Ecto neural progenitor cell (in vitro differentiated cells): ENCODE data around the gene GPR150.
"Not testable (repeated sequence)": the region's sequence is repeated elsewhere in the genome, so short reads cannot be mapped to it uniquely, and the experiment has no call there.

Experiments
- DNase-seq: peaks from one replicate; pipeline ENCODE4 v3.0.0-alpha.2; 2018; ENCODE audit warnings: low spot score

GPR150 gene

DNA sequence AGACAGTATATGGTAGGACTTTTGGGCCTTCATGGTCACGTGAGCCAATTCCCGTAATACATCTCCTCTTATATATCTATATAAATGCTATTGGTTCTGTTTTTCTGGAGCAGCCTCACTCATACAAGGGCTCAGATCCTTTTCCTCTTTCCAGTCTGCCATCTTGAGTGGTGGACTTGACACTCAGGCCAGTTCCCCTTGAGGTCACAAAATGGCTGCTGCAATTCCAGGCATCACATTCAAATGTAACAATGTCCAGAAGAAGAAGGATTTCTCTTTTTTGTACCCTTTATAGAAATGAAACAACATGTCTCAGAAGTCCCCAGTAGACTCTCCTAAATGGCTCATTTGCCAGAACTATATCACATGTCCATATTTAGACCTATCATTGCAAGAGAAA, 4.5 kb downstream of the GPR150 start:
- no peak for DNase-seq

DNA sequence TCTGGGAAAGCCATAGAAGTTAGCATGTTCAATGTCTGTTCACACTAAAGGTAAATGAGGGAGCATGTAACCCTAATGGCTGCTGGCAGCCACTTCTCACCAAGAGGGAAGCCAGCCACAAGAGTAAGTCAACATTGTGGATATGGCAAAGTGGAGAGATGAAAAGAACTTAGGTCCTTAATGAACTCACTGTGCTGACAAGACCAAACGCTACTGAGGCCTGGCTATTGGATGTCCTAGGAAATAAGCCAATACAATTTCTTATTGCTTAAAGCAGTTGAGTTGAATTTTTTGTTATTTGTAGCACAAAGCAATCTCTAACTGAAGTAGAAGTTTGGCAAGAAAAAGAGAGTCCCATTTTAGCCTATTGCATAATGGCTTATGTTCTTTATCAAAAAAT, 6.8 kb downstream of the GPR150 start:
- no peak for DNase-seq

DNA sequence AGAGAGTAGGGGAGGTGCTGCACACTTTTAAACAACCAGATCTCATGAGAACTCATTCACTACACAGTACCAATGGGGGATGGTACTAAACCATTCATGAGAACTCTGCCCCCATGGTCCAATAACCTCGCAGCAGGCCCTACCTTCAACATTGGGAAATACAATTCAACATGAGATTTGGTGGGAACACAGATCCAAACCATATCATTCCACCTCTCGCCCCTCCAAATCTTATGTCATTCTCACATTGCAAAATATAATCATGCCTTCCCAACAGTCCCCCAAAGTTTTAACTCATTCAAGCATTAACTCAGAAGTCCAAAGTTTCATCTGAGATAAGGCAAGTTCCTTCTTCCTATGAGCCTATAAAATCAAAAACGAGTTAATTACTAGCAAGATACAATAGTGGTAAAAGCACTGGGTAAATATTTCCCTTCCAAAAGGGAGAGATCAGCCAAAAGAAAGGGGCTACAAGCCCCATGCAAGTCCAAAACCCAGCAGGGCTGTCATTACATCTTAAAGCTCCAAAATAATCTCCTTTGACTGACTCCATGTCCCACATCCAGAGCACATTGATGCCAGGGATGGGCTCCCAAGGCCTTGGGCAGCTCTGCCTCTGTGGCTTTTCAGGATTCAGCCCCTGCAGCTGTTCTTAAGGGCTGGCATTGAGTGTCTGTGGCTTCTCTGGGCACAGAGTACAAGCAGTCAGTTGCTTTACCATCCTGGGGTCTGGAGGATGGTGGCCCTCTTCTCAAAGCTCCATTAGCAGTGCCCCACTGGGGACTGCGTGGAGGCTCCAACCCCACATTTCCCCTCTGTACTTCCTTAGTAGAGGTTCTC, 8.3 kb downstream of the GPR150 start:
- DNase-seq = no peak

DNA sequence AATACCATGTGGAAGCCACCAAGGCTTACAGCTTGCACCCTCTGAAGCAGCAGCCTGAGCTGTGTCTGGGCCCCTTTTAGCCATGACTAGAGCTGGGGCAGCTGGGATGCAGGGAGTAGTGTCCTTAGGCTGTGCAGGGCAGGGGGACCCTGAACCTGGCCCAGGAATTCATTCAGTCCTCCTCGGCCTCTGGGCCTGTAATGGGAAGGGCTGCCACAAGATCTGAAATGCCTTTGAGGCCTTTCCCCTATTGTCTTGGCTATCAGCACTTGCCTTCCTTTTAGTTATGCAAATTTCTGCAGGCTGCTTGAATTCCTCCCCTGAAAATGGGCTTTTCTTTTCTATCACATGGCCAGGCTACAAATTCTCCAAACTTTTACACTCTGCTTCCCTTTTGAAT, 9.0 kb downstream of the GPR150 start:
- DNase-seq = no peak

DNA sequence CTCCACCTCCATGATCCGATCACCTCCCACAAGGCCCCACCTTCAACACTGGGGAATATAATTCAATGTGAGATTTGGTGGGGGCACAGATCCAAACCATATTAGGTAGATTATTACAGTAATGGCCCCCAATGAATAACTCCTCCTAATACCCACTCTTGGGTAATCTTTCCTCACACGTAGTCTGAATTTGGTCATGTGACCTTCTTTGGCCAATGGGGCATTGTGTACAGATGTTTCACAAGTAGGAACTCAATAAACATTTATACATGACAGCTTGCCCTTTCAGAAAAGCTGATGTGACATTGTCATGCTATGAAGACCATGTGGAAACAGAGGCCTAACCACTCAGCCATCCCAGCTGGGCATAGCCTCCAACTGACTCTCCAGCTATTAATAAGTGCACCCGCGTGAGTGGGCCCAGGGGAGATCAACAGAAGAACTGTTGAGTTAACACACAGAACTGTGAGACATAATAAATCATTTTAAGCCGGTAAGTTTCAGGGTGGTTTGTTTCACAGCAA, 10.6 kb downstream of the GPR150 start:
- no peak for DNase-seq

DNA sequence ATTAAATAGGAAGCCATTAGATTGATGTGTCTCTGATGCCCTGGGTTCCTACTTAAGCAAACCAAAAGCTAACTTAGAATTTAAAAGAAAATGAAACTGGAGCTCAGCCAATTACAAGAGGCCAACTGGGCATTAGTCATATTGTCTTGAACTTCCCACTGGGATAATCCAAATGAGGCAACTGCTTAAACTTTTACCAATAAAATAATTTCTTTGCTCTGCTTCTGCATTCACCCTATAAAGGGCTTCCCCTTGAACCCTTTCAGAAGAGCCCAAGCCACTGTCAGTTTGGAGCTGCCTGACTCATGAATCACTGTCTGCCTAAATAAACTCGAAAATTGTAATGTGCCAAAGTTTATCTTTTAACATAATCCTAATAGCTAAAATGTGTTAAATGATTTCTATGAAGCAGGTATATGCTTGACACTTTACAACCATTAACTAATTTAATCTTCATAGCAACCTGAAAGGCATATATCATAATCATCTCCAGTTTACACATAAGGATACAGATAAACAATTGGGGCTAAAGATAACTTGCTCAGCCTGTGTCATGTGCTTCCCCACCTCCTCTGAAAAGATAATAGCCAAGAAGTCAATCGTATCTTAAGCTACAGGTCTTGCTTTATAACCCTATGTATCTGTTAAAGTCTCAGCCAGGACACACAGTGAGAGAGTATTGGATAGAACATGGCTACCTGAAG, 11.5 kb downstream of the GPR150 start:
- no peak for DNase-seq

DNA sequence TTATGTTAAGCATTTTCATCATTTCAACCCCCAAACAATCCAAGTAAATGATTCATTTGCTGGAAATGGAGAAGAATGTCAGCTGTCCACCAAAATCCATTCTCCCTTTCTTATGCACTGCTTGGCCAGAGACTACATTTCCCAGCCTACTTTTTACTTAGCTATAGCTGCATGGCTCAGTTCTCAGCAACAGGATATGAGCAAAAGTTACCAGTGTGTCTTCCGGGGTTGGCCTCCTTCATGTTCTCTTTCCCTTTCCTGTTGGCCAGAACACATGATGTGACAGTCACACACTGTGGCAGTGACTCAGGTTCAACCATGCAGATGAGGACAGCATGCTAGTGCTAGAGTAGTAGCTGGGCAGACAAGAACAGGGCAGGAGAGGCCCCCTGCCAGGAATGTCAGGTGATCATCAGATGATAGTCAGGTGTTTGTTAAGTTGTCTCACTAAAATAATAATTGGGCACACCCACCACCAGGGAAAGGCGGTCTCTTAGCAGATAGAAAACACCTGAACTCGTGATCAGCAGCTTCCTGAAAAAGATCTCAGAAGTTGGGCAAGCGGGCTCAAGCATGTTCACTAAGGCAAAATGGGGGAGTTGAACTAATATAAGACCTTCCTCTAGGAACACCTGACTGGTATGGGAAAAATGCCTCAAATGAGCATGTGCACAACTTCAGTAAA, 12.2 kb downstream of the GPR150 start:
- no peak for DNase-seq

DNA sequence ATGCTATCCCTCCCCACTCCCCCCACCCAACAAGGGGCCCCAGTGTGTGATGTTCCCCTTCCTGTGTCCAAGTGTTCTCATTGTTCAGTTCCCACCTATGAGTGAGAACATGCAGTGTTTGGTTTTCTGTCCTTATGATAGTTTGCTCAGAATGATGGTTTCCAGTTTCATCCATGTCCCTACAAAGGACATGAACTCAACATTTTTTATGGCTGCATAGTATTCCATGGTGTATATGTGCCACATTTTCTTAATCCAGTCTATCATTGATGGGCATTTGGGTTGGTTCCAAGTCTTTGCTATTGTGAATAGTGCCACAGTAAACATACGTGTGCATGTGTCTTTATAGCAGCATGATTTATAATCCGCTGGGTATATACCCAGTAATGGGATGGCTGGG, 13.1 kb downstream of the GPR150 start:
- not testable (repeated sequence) for DNase-seq

DNA sequence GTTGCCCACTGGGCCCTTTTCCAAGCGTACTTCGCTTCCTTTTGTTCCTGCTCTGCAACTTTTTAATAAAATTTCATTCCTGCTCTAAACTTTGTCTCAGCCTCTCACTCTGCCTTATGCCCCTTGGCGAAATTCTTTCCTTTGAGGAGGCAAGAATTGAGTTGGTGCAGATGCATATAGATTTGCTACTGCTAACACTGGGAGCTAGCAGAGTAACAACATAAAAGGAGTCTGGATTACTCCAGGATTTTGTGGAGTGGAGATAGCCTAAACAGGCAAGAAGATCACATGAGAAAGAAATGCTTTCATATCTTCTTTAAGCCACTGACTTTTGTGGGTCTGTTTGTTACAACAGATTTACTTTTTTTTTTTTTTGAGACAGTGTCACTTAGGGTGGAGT, 13.8 kb downstream of the GPR150 start:
- DNase-seq = no peak

DNA sequence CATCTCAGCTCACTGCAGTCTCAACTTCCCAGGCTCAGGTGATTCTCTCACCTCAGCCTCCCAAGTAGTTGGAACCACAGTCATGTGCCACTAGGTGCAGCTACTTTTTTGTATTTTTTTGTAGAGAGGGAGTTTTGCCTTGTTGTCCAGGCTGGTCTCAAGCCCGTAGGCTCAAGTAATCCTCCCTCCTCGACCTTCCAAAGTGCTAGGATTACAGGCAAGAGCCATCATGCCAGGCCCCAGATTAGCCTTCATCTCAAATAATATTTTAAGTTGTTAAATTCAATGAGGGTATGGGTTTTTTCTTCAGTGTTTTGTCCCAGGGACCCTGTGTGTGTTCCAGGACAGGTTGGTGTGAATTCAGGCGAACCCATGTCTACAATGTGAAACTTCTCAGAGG, 14.2 kb downstream of the GPR150 start:
- no peak for DNase-seq

DNA sequence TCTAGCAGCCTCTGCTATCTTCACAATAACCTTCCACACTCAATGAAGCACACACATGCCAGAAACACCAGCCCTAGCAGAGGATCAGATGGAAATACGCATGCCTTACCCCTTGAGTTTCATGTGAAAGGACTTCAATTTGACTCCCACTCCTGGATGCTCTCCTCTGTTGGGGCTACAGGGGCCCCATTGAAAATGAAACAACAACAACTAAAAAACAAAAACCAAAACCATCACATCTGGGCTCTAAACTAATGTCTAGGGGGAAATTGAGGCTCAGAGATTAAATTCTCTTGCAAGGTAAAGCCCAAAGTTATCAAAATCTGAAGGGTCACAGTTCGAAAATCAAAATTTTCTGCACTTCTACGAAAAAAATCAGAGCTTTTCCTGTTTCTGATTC, 18.7 kb downstream of the GPR150 start:
- no peak for DNase-seq

DNA sequence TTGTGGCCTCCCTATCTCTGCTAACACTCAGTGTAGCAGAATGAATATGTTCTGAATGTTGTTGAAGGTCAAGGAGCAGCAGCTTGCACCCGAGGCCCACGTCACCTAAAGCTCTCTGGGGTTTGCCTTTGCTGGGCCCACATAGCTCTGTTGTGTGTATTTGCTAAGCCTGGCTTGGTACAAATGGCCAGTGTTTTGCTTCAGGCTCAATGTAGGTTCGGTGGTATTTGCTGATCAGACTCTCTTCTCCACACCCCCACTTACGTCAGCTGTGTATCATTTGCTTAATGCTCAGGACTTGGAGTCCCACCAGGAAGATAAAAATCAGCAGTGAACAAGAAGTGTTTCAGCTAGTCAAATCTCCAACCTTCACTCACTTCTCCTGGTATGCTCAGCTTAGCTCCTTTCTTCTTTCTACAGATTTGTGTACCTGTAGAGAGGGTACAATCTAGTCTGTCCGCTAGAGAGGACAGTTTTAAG, 21.9 kb downstream of the GPR150 start:
- DNase-seq = no peak

DNA sequence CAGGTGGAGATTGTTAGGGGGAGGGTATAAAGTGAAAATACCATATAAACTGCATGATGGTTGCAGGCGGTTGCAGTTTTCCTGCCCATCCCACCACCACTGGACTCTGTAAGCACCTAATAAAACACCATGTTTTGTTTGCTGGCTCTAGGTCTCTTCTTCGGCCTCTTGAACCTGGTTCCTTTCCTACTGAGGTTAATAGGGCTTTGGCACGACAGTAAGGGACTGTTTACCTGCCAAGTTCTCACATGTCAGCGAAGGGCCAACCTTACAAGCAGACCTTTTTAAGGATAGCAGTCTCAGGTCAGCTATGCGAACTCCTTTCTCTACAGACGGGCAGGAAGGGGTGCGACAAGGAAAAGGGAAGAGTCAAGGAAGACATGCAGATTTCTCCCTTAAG, 23.3 kb downstream of the GPR150 start:
- DNase-seq = no peak

DNA sequence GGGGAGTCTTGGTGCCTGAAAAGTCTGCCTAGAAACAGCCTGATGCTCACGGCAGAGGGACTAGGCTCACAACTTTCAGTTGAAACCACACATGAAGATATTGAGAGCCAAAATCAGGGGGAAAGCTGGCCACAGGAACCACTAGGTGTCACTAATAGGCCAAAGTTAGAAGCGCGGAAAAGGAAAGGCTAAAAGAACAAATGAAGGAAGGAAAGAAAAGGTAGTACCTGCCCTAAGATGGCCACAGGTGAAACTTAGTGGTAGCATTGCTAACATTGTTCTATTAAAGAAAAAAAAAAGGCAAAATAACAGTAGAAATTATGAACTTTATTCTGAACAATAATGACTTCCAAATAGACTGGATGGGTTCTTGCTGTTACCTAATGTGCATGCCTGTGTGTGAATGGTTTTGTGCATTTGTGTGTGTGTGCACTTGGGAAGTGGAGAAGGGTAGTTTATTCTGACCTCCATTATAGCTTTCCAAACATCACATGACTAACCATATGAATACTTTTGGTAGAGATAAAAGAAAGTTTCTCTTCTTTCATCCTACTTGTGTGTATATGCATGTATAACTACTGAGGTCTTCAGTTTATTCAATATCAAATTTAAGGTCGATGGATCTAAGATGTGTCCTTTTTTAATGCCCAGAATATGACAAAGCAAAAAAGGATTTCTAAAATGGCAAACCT, 24.6 kb downstream of the GPR150 start:
- DNase-seq = no peak

DNA sequence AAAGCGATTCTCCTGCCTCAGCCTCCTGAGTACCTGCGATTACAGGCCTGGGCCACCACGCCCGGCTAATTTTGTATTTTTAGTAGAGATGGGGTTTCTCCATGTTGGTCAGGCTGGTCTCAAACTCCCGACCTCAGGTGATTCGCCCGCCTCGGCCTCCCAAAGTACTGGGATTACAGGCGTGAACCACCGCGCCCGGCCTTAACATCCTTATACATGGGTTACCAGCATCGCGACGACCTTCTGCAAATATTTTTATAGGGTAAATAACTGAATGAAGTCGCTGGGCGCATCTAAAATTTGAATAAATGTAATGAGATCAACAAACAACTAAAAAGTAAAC, 26.3 kb downstream of the GPR150 start:
- DNase-seq = not testable (repeated sequence)

DNA sequence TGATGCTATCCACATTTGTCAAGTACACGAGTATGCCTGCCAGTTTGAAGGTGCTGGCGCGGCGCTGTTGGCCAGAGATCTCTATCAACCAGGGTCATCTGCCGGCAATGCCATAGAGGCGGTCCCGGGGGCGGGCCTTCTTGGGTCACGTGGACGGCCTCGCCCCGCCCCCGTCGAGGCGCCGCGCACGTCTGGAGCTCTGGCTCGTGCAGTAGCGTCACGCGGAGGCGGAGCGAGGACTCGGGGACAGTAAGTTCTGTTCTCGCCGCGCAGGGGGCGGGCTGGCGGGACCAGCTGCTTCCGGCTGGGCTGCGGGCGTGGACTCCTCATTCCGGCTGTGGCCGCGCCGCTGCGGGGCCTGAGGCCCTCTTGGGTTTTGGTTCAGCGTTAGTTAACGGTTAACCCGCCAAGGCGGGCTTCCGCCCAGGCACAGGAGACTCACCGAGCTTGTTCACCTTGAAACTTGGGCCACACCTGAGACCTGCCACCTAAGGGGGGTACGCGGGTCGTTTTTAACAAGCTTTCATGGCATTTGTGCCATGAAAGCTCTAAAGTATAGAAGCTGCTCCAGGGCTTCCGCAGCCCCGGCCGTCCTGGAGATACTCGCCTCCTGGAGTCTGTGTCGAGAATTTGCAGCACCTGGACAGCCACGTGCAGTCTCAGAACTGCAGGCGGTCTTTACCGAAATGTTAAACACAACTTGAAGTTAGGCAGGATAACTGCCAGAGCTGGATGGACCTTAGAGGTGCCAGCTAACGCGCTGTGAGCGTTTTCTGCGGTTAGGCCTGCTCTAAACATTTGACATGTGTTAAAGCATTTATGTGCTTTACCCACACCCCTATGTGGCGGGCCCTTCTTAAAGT, 26.9 kb downstream of the GPR150 start, which contains the start of gene RFESD:
RFESD (plus strand) TSS at position 209 of the 863 bp plus-strand sequence. CDS start 5,495 bp downstream, outside the sequence.
- DNase-seq = peak; percentile 96

DNA sequence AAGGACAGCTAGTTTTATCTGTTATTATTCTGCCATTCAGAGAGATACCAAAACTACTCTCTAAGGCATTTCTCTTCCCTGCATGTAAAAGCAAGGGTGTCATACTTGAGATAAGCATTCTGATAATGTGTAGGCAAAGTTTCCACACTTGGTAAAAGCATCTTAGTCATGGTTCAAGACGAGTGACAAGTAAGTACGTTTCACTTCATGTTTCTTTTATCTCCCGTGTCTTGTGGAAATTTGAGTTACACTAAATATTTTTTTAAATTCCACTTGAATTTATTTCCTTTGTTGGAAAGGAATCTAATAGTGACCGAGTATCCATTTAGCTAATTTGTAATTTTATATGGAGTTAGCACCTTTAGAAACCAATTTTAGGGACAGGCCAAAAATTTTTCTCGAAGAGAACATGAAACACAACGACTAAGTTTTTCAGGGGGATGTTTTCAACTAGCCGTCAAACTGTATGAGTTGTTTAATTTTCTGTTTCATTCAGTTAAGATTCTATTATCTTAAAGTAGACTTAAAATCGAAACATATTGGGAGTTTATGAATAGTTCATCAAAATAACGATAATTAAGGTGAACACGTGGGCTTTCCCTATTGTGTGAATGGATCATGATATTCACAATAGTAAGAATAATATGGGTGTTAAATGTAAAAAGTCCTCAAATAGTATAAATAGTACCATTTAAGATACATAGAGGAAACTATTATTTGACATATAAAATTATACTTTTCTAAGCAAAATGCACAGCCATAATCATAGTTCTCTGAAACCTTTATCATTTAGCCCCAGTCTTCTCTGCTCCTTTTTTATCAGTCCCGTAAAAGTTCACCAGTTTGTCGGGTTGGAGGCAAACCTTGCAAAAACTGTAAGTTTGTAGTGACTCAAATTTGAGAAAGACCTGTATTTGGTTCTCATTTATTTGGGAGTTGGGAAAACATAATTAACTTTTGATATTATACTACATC, 28.3 kb downstream of the GPR150 start:
- DNase-seq = no peak

DNA sequence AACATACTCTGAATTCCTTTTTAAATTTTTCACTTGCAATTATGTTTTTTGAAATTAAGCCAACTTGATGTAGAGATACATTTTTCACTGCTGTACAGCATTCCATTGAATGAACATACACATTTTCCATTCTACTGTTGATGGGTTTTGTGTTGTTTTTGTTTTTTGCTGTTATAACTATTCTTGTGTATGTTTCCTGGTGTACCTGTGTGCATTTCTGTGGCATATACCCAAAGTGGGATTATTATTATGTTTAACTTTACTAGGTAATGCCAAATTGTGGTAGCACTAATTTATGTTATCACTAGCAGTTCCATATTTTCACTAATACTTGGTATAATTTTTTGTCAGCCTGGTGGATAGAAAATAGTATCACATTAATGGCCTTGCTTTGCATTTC, 29.4 kb downstream of the GPR150 start:
- DNase-seq = no peak

DNA sequence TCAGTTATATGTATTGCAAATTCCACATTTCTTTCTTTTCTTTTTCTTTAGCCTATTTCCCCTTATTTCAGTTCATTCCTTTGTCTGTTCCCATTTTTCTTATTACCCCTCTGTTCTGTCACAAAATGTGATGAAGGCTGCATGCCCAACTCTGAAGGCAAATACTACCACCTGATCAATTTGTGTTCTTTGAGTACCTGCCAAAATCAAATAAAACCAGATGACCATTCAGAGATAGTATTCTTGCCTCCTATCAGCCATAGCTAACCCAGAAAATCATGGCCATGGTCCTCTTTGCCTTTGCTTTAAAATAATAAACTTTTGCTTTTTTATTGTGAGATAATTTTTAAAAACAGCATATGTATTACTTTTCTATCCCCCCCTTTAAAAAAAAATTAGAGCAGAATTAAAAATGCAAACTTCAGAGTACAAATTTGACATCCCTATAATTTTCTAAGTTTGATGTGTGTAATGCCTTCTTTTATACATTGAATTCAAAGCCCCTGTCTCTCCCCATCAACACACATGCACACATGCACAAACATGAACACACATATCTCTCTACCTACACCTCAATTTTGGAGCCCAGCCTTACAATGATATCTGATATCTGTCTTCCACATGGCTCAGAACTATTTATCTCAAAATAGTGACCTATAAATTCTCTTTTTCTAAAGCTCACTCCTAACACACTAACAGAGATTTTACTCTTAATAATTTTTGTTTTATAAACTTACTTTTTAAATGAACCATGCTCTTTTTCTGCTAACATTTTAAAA, 30.1 kb downstream of the GPR150 start:
- DNase-seq = no peak
